ENCODE results near the gene MMP19.
A peak's percentile ranks its signal among the peaks of the same experiment; 100 is the strongest.
"Not testable (repeated sequence)": the region's sequence is repeated elsewhere in the genome, so short reads cannot be mapped to it uniquely, and the experiment has no call there.

Gene MMP19

GRCh38 chr12:55844961-55845360 lies 2.2 kb upstream of the MMP19 start:
- no peak for DNase-seq (ENCODE audit: low read depth in 4 of 4, low spot score in 1 of 4)

DNA sequence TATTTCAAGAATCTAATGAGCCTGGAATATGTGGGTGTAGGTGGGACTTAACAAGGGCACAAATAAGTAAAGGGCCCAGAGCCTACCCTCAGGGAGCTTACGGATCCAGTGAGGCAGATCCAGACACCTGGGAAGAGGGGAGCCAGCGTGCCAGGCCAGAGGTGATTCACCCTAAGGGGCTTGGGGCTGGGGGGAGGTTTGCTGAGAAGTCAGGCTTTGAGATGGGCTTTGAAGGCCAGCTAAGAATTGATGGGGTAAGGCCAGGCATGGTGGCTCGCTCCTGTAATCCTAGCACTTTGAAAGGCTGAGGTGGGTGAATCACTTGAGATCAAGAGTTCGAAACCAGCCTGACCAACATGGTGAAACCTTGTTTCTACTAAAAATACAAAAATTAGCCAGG lies 695 bp upstream of the MMP19 start:
- no peak for DNase-seq (ENCODE audit: low read depth in 4 of 4, low spot score in 1 of 4)

DNA sequence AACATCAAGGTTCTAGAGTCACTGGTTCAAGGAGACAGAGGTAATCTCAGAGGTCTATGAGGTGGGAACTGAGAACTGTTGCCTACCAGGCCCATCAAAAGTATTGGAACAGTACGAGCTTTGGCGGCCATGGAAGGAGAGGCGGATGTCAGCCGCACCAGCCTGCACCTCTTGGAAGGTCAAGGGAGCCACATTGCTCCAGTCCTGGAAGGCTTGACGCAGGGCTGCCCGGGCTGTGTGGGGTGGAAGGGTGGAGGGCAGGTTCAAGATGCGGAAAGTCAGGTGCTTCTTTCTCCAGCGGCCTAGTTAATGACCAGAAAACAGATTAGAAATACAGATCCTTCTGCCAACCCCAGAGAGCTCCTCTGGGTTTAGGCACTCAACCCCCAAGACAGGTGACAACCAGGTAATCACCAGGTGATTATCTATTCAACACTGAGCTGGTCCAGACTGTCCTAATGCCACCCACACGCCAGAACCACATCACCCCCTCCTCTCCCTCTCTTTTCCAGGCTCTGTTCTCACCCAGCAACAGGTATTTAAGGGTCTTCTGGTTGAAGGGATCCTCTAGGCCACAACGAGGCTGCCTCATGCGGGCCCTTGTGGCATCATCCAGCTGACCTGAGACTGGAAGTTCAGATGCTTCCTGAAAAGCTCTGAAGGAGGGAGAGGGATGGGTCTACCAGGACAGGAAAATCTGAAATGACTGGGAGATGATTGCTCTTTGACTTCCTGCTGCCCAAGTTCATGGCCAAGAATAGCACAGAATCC lies 2.0 kb downstream of the MMP19 start:
- no peak for DNase-seq (ENCODE audit: low read depth in 4 of 4, low spot score in 1 of 4)

GRCh38 chr12:55839345-55840140 lies 3.2 kb downstream of the MMP19 start:
- no peak for DNase-seq (ENCODE audit: low read depth in 4 of 4, low spot score in 1 of 4)

DNA sequence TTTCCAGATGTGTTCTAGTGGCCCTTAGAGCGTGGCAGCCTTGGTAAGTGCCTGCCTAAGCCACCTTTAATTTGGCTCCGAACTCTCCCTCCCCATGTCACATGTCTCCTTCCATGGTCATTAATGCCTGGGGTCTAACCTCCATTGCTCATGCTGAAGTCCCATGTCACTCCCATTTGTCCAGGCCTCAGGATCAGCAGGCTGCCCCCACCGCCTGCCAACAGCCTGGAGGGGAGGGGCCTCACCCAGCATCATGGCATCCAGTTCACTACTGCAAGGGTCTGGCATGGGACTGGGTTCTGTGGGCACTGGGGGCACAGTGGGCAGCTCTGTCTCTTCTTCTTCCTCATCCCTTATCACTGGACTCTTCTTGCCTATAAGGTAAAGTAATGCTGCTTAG lies 4.4 kb downstream of the MMP19 start:
- no peak for DNase-seq (ENCODE audit: low read depth in 4 of 4, low spot score in 1 of 4)

- not testable (repeated sequence) for DNase-seq (ENCODE audit: low read depth in 4 of 4, low spot score in 1 of 4)
Observed at GRCh38 chr12:55834400-55834799, 8.3 kb downstream of the MMP19 start.

DNA sequence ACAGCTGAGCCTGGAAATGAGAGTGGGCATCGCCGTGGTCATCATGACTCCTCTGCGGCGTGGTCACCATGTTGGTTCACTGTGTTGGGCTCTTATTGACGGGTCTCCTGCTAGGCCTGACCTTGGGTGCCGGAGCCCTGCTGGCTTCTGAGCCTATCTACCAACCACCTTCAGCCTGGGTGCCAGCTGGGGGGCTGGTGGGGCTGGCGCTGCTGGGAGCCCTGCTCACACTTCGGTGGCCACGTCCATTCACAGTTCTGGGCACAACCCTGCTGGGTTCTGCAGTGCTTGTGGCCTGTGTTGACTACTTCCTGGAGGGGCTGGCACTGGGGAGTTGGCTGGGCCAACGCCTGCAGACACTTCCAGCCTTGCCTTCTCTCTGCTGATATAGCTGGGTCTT lies 9.7 kb downstream of the MMP19 start:
- DNase-seq (ENCODE audit: low read depth in 4 of 4, low spot score in 1 of 4): no peak

DNA sequence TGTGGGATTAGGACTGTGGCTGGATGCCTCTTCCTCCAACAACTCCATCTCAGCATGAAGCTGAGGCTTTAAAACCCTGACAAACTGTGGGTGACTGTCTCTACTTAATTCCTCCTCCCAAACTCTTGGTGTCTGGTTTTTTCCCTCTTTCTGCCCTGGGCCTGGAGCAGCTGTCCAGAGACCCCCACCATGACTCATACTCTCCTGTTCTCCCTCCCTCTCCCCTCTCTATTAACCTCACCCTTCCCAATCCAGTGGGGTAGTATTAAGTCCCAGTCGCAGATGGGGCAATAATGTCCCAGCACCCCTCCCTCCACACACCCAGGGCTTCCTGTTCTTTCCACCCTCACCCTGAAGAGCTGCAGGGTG lies 11.3 kb downstream of the MMP19 start:
- no peak for DNase-seq (ENCODE audit: low read depth in 4 of 4, low spot score in 1 of 4)

- DNase-seq (ENCODE audit: low read depth in 4 of 4, low spot score in 1 of 4): peak in 1 of 4 experiments; percentile 30
Observed at GRCh38 chr12:55830601-55831446, 11.9 kb downstream of the MMP19 start.

DNA sequence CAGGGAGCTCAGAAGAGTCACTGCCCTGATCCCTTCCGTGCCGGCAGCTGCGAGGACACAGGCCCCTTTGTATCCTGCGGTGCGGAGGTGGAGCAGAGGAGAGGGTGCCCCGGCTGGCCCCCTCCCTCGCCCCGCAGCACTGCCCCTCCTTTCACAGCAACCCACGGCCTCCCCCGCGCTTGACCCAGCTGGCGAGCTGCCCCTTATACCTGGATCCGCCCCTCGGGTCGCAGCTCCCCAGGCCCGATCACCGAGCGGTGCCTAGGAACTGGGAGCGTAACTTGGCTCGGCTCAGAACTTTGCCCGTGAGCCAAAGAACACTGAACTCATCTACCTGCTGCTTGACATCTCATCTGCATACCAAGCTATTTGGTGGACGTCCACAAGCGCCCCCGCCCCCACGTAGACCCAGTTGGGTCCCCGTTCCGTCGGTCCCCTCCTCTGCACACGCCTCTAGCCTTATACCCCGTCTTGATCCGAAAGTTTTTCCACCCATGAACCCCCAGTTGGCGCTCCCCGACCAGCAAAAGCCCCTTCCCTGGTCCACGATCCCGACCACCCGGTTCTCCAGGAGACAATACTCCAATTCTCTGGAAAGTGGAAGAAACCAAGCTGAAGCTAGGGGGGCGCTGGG lies 12.7 kb downstream of the MMP19 start:
- DNase-seq (ENCODE audit: low read depth in 4 of 4, low spot score in 1 of 4): no peak

GRCh38 chr12:55828357-55828756 lies 14.4 kb downstream of the MMP19 start:
- DNase-seq (ENCODE audit: low read depth in 4 of 4, low spot score in 1 of 4): no peak

- DNase-seq (ENCODE audit: low read depth in 4 of 4, low spot score in 1 of 4): no peak
Observed at GRCh38 chr12:55827806-55828205, 14.9 kb downstream of the MMP19 start.

- DNase-seq (ENCODE audit: low read depth in 4 of 4, low spot score in 1 of 4): no peak
Observed at GRCh38 chr12:55824726-55825125, 18.0 kb downstream of the MMP19 start.

DNA sequence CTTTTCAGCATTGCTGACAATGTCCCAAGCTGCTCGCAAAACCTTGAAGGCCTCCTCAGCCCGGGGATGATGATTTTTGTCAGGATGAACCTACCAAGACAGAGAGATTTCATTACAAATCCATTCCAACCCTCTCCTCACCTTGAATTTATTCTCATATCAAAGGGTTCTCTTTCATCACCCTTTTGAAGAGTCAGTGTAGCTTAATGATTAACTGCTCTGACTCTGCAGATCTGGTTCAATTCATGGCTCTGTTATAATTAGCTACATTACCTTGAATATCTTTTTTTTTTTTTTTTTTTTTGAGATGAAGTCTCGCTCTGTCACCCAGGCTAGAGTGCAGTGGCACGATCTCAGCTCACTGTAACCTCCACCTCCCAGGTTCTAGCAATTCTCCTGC lies 19.3 kb downstream of the MMP19 start:
- DNase-seq (ENCODE audit: low read depth in 4 of 4, low spot score in 1 of 4): no peak

DNA sequence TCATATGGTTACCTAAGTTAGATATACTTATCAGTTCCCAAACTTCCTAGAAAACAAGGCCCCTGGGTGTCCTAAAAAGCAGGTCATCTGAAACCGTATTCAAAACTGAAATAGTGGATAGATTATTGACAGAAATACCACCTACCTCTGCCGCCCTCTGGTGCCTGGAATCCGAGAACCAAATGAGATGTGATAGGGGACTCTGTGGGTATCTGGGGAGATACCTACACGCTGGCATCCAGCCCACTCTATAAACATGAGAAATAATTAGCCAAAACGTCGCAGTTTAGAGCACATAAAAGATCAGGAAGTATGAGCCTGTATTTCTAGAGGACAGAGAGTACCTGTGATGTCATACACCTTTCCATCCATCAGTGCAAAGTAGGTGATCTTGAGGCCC lies 20.5 kb downstream of the MMP19 start:
- DNase-seq (ENCODE audit: low read depth in 4 of 4, low spot score in 1 of 4): no peak

GRCh38 chr12:55820679-55821078 lies 22.1 kb downstream of the MMP19 start:
- DNase-seq (ENCODE audit: low read depth in 4 of 4, low spot score in 1 of 4): no peak

- DNase-seq (ENCODE audit: low read depth in 4 of 4, low spot score in 1 of 4): no peak
Observed at GRCh38 chr12:55818886-55819285, 23.9 kb downstream of the MMP19 start.

- no peak for DNase-seq (ENCODE audit: low read depth in 4 of 4, low spot score in 1 of 4)
Observed at GRCh38 chr12:55818140-55818728, 24.5 kb downstream of the MMP19 start.

DNA sequence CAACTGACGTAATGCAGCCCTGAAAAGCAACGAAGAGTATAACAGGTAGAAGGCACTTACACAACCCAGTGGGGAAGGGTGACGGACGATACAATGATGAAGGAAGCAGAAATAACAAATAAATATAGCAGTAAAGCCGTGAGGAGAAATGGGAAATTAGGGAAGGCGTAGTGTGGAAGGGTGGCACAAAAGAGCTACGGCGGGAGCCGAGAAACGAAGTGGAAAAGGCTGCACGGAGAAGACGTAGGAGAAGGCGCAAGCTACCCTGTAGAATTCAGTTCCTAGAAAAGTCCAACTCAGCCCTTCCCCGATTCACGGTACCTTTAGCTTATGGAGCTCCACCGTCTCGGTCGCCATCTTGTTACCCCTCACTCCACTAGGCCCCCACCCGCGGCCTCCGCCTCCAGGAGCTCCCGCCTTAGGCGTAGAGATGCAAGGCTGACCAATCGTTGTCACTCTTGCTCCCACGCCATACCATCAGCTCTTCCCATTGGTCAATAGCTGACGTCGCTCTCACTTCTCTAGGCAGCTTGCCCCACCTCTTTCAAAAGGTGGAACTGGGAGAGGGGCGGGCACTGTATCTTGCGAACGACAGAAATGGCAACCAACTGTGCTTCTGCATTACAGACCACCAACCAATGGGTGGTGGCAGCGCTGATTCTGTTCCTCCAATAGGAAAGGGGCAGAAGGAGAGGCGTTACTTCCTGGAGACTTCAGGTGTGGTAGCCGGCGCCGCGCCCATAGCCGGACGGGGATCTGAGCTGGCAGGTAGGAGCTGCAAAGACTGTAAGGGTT lies 25.2 kb downstream of the MMP19 start, which contains the start of the genes ORMDL2 and SARNP:
ORMDL2 (plus strand) TSS at position 697 of the 795 bp plus-strand sequence. CDS start 959 bp downstream, outside the sequence.
SARNP (minus strand) TSS at position 380 of the 795 bp plus-strand sequence; CDS start at position 357, 23 bp downstream.
- DNase-seq (ENCODE audit: low read depth in 4 of 4, low spot score in 1 of 4): peak; percentile 69 to 92 (median 90)

DNA sequence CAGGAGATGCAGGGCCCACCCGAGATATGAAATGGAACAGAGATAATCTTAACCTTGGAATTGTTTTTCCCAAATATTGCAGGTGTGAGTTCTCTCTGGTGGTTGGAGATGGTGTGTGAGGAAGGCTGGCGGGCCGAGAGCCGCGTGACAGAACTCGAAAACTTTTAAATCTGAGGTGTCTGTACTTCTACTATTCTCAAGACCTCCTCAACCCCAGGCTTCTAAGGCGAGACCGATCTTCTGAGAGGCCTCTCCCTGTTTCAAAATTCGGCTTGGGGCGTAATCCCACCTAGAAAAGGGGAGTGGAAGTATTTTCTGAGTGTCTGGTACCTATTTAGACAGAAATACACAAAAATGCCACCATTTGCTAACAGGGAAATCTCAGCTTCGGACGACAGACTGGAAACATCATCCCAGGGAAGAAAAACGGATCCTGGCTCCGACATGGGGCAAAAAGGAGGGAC lies 25.8 kb downstream of the MMP19 start:
- DNase-seq (ENCODE audit: low read depth in 4 of 4, low spot score in 1 of 4): no peak

Data from stimulated activated CD4-positive, alpha-beta T cell treated with anti-CD3 and anti-CD28 coated beads, Interleukin-1b, Interleukin-23, amount 100 ng/mL, for 24 hours (primary cell).